ENCODE measurements around the gene VPS41. TPM values are rescaled to one million over a fixed set of nuclear protein-coding genes. Genes with fewer than 3 reads are reported as not detected.
"Not testable (repeated sequence)": the region's sequence is repeated elsewhere in the genome, so short reads cannot be mapped to it uniquely, and the experiment has no call there.

The VPS41 gene
- total RNA-seq (10 to 100 TPM; 66.0 to 66.9 TPM), polyA plus RNA-seq (46.7 TPM)

GRCh38 chr7:38908759-38909335, at the start of gene VPS41:
TSS of gene VPS41 (minus strand) at chr7:38909191. CDS start at chr7:38909174, 17 bp downstream.
- no peaks in the 10 kb centered on the region for H3K9me3 Mint-ChIP-seq
- Histone ChIP-seq H3K36me3 (ENCODE audit: insufficient read depth, low read length) (no peaks in the 10 kb centered on the region), H3K4me1 (ENCODE audit: insufficient read depth, low read length) (peaks cover 8% of the 10 kb centered on the region), H3K9me3 (ENCODE audit: low read length) (no peaks in the 10 kb centered on the region), H3K27ac (ENCODE audit: low read depth, low read length) (peak within 1 kb of the TSS; percentile 63), H3K4me3 (ENCODE audit: low read length) (peak within 1 kb of the TSS; percentile 77), H3K27me3 (ENCODE audit: insufficient read depth, low read length, poor library complexity, severe bottlenecking) (no peaks in the 10 kb centered on the region)
- no peaks in the 10 kb centered on the region for H3K27me3 Mint-ChIP-seq
- H3K4me3 Mint-ChIP-seq = peak within 1 kb of the TSS; percentile 90 to 100 (median 97)
- ChIA-PET POLR2A (interaction anchor here (0.7 kb wide), 1 partner anchor 11 kb away, joined by 7 read pairs; no protein-coding TSS in a partner anchor), CTCF (no interaction called here)
- H3K36me3 Mint-ChIP-seq = peaks cover 0 to 6% (median 3%) of the 10 kb centered on the region in 3 donors
- H3K4me1 Mint-ChIP-seq = peaks cover 24 to 41% (median 40%) of the 10 kb centered on the region in 3 donors
- DNase-seq = peak; percentile 61 to 89 (median 79)
- H3K27ac Mint-ChIP-seq = peak within 1 kb of the TSS; percentile 31 to 97 (median 90)

GRCh38 chr7:38955892-38956291, 46.9 kb upstream of the VPS41 start:
- Histone ChIP-seq H3K27ac (ENCODE audit: low read depth, low read length) (no peak overlapping the region), H3K4me1 (ENCODE audit: insufficient read depth, low read length) (no peaks in the 10 kb centered on the region), H3K27me3 (ENCODE audit: insufficient read depth, low read length, poor library complexity, severe bottlenecking) (no peaks in the 10 kb centered on the region), H3K4me3 (ENCODE audit: low read length) (no peak overlapping the region), H3K36me3 (ENCODE audit: insufficient read depth, low read length) (no peaks in the 10 kb centered on the region), H3K9me3 (ENCODE audit: low read length) (no peaks in the 10 kb centered on the region)
- Mint-ChIP-seq H3K9me3 (no peaks in the 10 kb centered on the region), H3K4me1 (no peaks in the 10 kb centered on the region), H3K27me3 (peaks cover 10 to 44% of the 10 kb centered on the region in 2 donors), H3K36me3 (no peaks in the 10 kb centered on the region), H3K27ac (no peak overlapping the region), H3K4me3 (no peak overlapping the region)
- ChIA-PET POLR2A (no interaction called here), CTCF (no interaction called here)
- no peak for DNase-seq

GRCh38 chr7:38953971-38954370, 45.0 kb upstream of the VPS41 start:
- Mint-ChIP-seq H3K27me3 (peaks cover 11 to 37% of the 10 kb centered on the region in 2 donors), H3K4me3 (no peak overlapping the region), H3K9me3 (no peaks in the 10 kb centered on the region), H3K36me3 (no peaks in the 10 kb centered on the region), H3K4me1 (no peaks in the 10 kb centered on the region), H3K27ac (no peak overlapping the region)
- Histone ChIP-seq H3K4me3 (ENCODE audit: low read length) (no peak overlapping the region), H3K9me3 (ENCODE audit: low read length) (no peaks in the 10 kb centered on the region), H3K4me1 (ENCODE audit: insufficient read depth, low read length) (no peaks in the 10 kb centered on the region), H3K36me3 (ENCODE audit: insufficient read depth, low read length) (no peaks in the 10 kb centered on the region), H3K27ac (ENCODE audit: low read depth, low read length) (no peak overlapping the region), H3K27me3 (ENCODE audit: insufficient read depth, low read length, poor library complexity, severe bottlenecking) (no peaks in the 10 kb centered on the region)
- CTCF ChIA-PET = no interaction called here
- POLR2A ChIA-PET = no interaction called here
- no peak for DNase-seq

GRCh38 chr7:38953227-38953626, 44.2 kb upstream of the VPS41 start:
- no peak overlapping the region for H3K4me3 ChIP-seq (ENCODE audit: low read length)
- Mint-ChIP-seq H3K4me3 (no peak overlapping the region), H3K4me1 (no peaks in the 10 kb centered on the region), H3K27me3 (peaks cover 11 to 32% of the 10 kb centered on the region in 2 donors), H3K9me3 (no peaks in the 10 kb centered on the region), H3K27ac (no peak overlapping the region), H3K36me3 (no peaks in the 10 kb centered on the region)
- H3K27me3 ChIP-seq (ENCODE audit: insufficient read depth, low read length, poor library complexity, severe bottlenecking) = no peaks in the 10 kb centered on the region
- no peaks in the 10 kb centered on the region for H3K36me3 ChIP-seq (ENCODE audit: insufficient read depth, low read length)
- H3K4me1 ChIP-seq (ENCODE audit: insufficient read depth, low read length) = no peaks in the 10 kb centered on the region
- H3K27ac ChIP-seq (ENCODE audit: low read depth, low read length) = no peak overlapping the region
- POLR2A ChIA-PET = no interaction called here
- CTCF ChIA-PET = no interaction called here
- no peaks in the 10 kb centered on the region for H3K9me3 ChIP-seq (ENCODE audit: low read length)
- no peak for DNase-seq

- Histone ChIP-seq H3K9me3 (ENCODE audit: low read length) (no peaks in the 10 kb centered on the region), H3K36me3 (ENCODE audit: insufficient read depth, low read length) (no peaks in the 10 kb centered on the region), H3K27me3 (ENCODE audit: insufficient read depth, low read length, poor library complexity, severe bottlenecking) (no peaks in the 10 kb centered on the region), H3K4me1 (ENCODE audit: insufficient read depth, low read length) (no peaks in the 10 kb centered on the region), H3K27ac (ENCODE audit: low read depth, low read length) (no peak overlapping the region), H3K4me3 (ENCODE audit: low read length) (no peak overlapping the region)
- Mint-ChIP-seq H3K27ac (no peak overlapping the region), H3K36me3 (no peaks in the 10 kb centered on the region), H3K4me3 (no peak overlapping the region), H3K4me1 (no peaks in the 10 kb centered on the region), H3K9me3 (no peaks in the 10 kb centered on the region), H3K27me3 (peaks cover 5 to 33% of the 10 kb centered on the region in 2 donors)
- ChIA-PET POLR2A (no interaction called here), CTCF (no interaction called here)
- no peak for DNase-seq
Observed at GRCh38 chr7:38951213-38951612, 42.2 kb upstream of the VPS41 start.

GRCh38 chr7:38950309-38950708, 41.3 kb upstream of the VPS41 start:
- Mint-ChIP-seq H3K4me1 (no peaks in the 10 kb centered on the region), H3K4me3 (no peak overlapping the region), H3K27me3 (peaks cover 4 to 28% of the 10 kb centered on the region in 2 donors), H3K9me3 (no peaks in the 10 kb centered on the region), H3K27ac (no peak overlapping the region), H3K36me3 (no peaks in the 10 kb centered on the region)
- no peaks in the 10 kb centered on the region for H3K9me3 ChIP-seq (ENCODE audit: low read length)
- POLR2A ChIA-PET = no interaction called here
- no peaks in the 10 kb centered on the region for H3K4me1 ChIP-seq (ENCODE audit: insufficient read depth, low read length)
- no peak for DNase-seq
- no peak overlapping the region for H3K4me3 ChIP-seq (ENCODE audit: low read length)
- H3K27ac ChIP-seq (ENCODE audit: low read depth, low read length) = no peak overlapping the region
- no peaks in the 10 kb centered on the region for H3K27me3 ChIP-seq (ENCODE audit: insufficient read depth, low read length, poor library complexity, severe bottlenecking)
- CTCF ChIA-PET = no interaction called here
- no peaks in the 10 kb centered on the region for H3K36me3 ChIP-seq (ENCODE audit: insufficient read depth, low read length)

GRCh38 chr7:38947541-38947940, 38.5 kb upstream of the VPS41 start:
- H3K4me1 Mint-ChIP-seq; H3K27ac Mint-ChIP-seq; DNase-seq; H3K4me3 Mint-ChIP-seq; H3K9me3 ChIP-seq (ENCODE audit: low read length); H3K36me3 ChIP-seq (ENCODE audit: insufficient read depth, low read length); H3K4me3 ChIP-seq (ENCODE audit: low read length); POLR2A ChIA-PET; H3K4me1 ChIP-seq (ENCODE audit: insufficient read depth, low read length); CTCF ChIA-PET; H3K9me3 Mint-ChIP-seq; H3K27me3 ChIP-seq (ENCODE audit: insufficient read depth, low read length, poor library complexity, severe bottlenecking); H3K36me3 Mint-ChIP-seq; H3K27ac ChIP-seq (ENCODE audit: low read depth, low read length): not testable (repeated sequence)
- peaks cover 8 to 25% of the 10 kb centered on the region in 2 donors for H3K27me3 Mint-ChIP-seq

- Histone ChIP-seq H3K4me3 (ENCODE audit: low read length) (no peak overlapping the region), H3K36me3 (ENCODE audit: insufficient read depth, low read length) (no peaks in the 10 kb centered on the region), H3K27ac (ENCODE audit: low read depth, low read length) (no peak overlapping the region), H3K9me3 (ENCODE audit: low read length) (no peaks in the 10 kb centered on the region), H3K4me1 (ENCODE audit: insufficient read depth, low read length) (no peaks in the 10 kb centered on the region), H3K27me3 (ENCODE audit: insufficient read depth, low read length, poor library complexity, severe bottlenecking) (no peaks in the 10 kb centered on the region)
- CTCF ChIA-PET = no interaction called here
- Mint-ChIP-seq H3K27ac (no peak overlapping the region), H3K9me3 (no peaks in the 10 kb centered on the region), H3K36me3 (no peaks in the 10 kb centered on the region), H3K27me3 (peaks cover 9 to 32% of the 10 kb centered on the region in 2 donors), H3K4me3 (no peak overlapping the region), H3K4me1 (no peaks in the 10 kb centered on the region)
- POLR2A ChIA-PET = no interaction called here
- DNase-seq = no peak
Observed at GRCh38 chr7:38942431-38943051, 33.5 kb upstream of the VPS41 start.

Data from CD8-positive, alpha-beta memory T cell (primary cell).